T-cell (primary cell): Measurements from ENCODE around the gene KCNS1. TPM values are rescaled to one million over a fixed set of nuclear protein-coding genes. Genes with fewer than 3 reads are reported as not detected.

Experiments used
- ATAC-seq, 4 experiments: fragments of 200-7000 bp in 3 of 4; fragments of 150-1000 bp in 1 of 4; cut with Tn5 transposase; replicated peaks in 1 of 4; 1 replicate in 3 of 4; 2 replicates in 1 of 4; pipeline ENCODE4 v1.10.0; 2021; ENCODE audit warnings: moderate library complexity in 3 of 4, mild to moderate bottlenecking in 2 of 4, moderate number of reproducible peaks in 1 of 4
- CTCF ChIA-PET, 2 donors: fragments of 300-600 bp; sonication (Branson Sonifier 250); formaldehyde crosslinking; loops; one replicate each; lab custom pipeline; 2022; ENCODE audit warnings: antibody characterized with exemption in 2 of 2; lab: Charles Lee
- POLR2A ChIA-PET, 2 donors: fragments of 300-600 bp; sonication (Branson Sonifier 250); formaldehyde crosslinking; loops; one replicate each; lab custom pipeline; 2022; ENCODE audit warnings: antibody characterized with exemption in 2 of 2; lab: Charles Lee
- DNase-seq, 35 experiments: peaks; one replicate each; pipeline versions ENCODE4 v3.0.0 to v3.0.0-alpha.2; 2013 to 2023
- H3K27ac ChIP-seq: one replicate; pipeline ENCODE4 v1.5.1; 2013; ENCODE audit warnings: low read length
- H3K27me3 ChIP-seq, 2 experiments: replicated peaks in 1 of 2; 1 replicate in 1 of 2; 2 replicates in 1 of 2; pipeline versions ENCODE4 v1.6.1 to v1.7.0; 2013; ENCODE audit warnings: low read length in 1 of 2, mixed read lengths in 1 of 2; ENCODE audit not compliant: control insufficient read depth in 2 of 2, insufficient read depth in 2 of 2; ENCODE audit errors: extremely low read depth in 1 of 2
- H3K36me3 ChIP-seq, 2 donors: 1 replicate in 1 of 2; 2 replicates in 1 of 2; pipeline versions ENCODE4 v1.6.1 to v1.7.0; 2013; ENCODE audit warnings: low read length in 1 of 2; ENCODE audit not compliant: control insufficient read depth in 2 of 2, insufficient read depth in 1 of 2; ENCODE audit errors: extremely low read depth in 1 of 2
- H3K4me1 ChIP-seq, 2 experiments: 1 replicate in 1 of 2; 2 replicates in 1 of 2; pipeline versions ENCODE4 v1.6.1 to v1.7.0; 2013; ENCODE audit warnings: low read length in 2 of 2, mixed read lengths in 1 of 2; ENCODE audit not compliant: insufficient read depth in 2 of 2, control insufficient read depth in 1 of 2; ENCODE audit errors: extremely low read depth in 1 of 2
- H3K4me3 ChIP-seq, 2 donors: 1 replicate in 1 of 2; 2 replicates in 1 of 2; pipeline versions ENCODE4 v1.5.1 to v1.7.0; 2013; ENCODE audit warnings: mild to moderate bottlenecking in 2 of 2, low read length in 1 of 2, moderate library complexity in 1 of 2; ENCODE audit not compliant: control insufficient read depth in 1 of 2; ENCODE audit errors: extremely low read depth in 1 of 2
- H3K9me3 ChIP-seq: 2 replicates; pipeline ENCODE4 v1.7.0; 2013
- H3K27ac Mint-ChIP-seq, 2 donors: one replicate each; pipeline ENCODE4 v1.8.0; 2020 to 2021; ENCODE audit warnings: mild to moderate bottlenecking in 2 of 2, mixed read lengths in 2 of 2
- H3K27me3 Mint-ChIP-seq, 2 donors: one replicate each; pipeline ENCODE4 v1.8.0; 2021 to 2022; ENCODE audit warnings: mixed read lengths in 2 of 2
- H3K36me3 Mint-ChIP-seq: one replicate; pipeline ENCODE4 v1.8.0; 2021; ENCODE audit warnings: mixed read lengths
- H3K4me1 Mint-ChIP-seq, 3 donors: one replicate each; pipeline ENCODE4 v1.8.0; 2020 to 2022; ENCODE audit warnings: mixed read lengths in 3 of 3, mild to moderate bottlenecking in 1 of 3
- H3K4me3 Mint-ChIP-seq, 3 donors: one replicate each; pipeline ENCODE4 v1.8.0; 2020 to 2022; ENCODE audit warnings: mild to moderate bottlenecking in 3 of 3, mixed read lengths in 3 of 3, moderate library complexity in 3 of 3
- H3K9me3 Mint-ChIP-seq, 3 donors: one replicate each; pipeline ENCODE4 v1.8.0; 2020 to 2022; ENCODE audit warnings: mixed read lengths in 3 of 3
- WGBS: methylation state at CpG from one replicate; pipeline ENCODE4 v1.1.5; 2013; ENCODE audit warnings: missing lambda C conversion rate; ENCODE audit not compliant: insufficient coverage; 5-methylcytosine and 5-hydroxymethylcytosine counted together
- total RNA-seq, 35 experiments: library from RNA in 6 of 35; stranded (reverse) in 6 of 35; fragments of 120-200 nt in 1 of 35; gene quantifications; one replicate each; pipeline versions ENCODE4 v1.2.1 to v1.2.4 and lab custom pipeline; 2013 to 2026

The KCNS1 gene
- total RNA-seq, 5 donors from 2014 or later (not counting 1 experiment from before 2014, with no cell fraction given), result 0.09 TPM; not detected in 4

DNA sequence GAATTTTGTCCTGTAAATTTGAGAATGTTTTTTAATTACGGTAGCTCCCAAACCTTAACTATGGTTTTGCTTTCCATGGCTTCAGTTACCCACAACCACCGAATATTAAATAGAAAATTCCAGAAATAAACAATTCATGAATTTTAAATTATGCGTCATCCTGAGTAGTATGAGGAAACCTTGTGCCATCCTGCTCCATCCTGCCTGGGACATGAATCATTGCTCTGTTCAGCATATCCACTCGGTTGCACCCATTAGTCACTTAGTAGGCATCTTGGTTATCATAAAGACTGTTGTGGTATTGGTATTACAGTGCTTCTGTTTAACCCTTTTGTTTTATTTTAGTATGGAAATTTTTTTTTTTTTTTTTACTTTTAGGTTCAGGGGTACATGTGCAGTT, 39.7 kb downstream of the KCNS1 start:
- DNase-seq, result no peak
- H3K36me3 Mint-ChIP-seq, result peaks cover 45% of the 10 kb centered on the region
- Histone ChIP-seq H3K4me1 (peaks cover 4% of the 10 kb centered on the region in 2 experiments), H3K27me3 (no peaks in the 10 kb centered on the region), H3K36me3 (peaks cover 0 to 58% of the 10 kb centered on the region in 2 donors), H3K9me3 (no peaks in the 10 kb centered on the region), H3K27ac (no peak overlapping the region), H3K4me3 (no peak overlapping the region)
- H3K27ac Mint-ChIP-seq, result peak overlapping the region; percentile 32 to 48
- H3K9me3 Mint-ChIP-seq, result no peaks in the 10 kb centered on the region
- no peak overlapping the region for H3K4me3 Mint-ChIP-seq
- peaks cover 78 to 81% (median 81%) of the 10 kb centered on the region in 3 donors for H3K4me1 Mint-ChIP-seq
- POLR2A ChIA-PET, result no interaction called here
- CTCF ChIA-PET, result interaction anchor here in 1 of 2 donors (2.3 kb wide), 2 partner anchors 11 to 17 kb away, joined by 8 to 9 read pairs; no protein-coding TSS in a partner anchor
- H3K27me3 Mint-ChIP-seq, result no peaks in the 10 kb centered on the region
- WGBS, result 56% methylated on average over 1 of the region's 4 CpGs
- ATAC-seq, result no peak

GRCh38 chr20:45060294-45060693, 40.6 kb downstream of the KCNS1 start:
- CTCF ChIA-PET, result interaction anchor here in 1 of 2 donors (0.6 to 2.3 kb wide), 4 partner anchors 10 to 35 kb away, joined by 3 to 9 read pairs (median 6); no protein-coding TSS in a partner anchor
- peak overlapping the region in 1 of 2 donors; percentile 46 for H3K27ac Mint-ChIP-seq
- H3K4me3 Mint-ChIP-seq, result no peak overlapping the region
- DNase-seq (no peak), ATAC-seq (no peak)
- H3K9me3 ChIP-seq, result no peaks in the 10 kb centered on the region
- H3K4me1 Mint-ChIP-seq, result peaks cover 82 to 85% (median 84%) of the 10 kb centered on the region in 3 donors
- peaks cover 4% of the 10 kb centered on the region in 2 experiments for H3K4me1 ChIP-seq
- peaks cover 0 to 63% of the 10 kb centered on the region in 2 donors for H3K36me3 ChIP-seq
- no peaks in the 10 kb centered on the region for H3K27me3 ChIP-seq
- POLR2A ChIA-PET, result no interaction called here
- H3K4me3 ChIP-seq, result no peak overlapping the region
- H3K27me3 Mint-ChIP-seq, result no peaks in the 10 kb centered on the region
- no peak overlapping the region for H3K27ac ChIP-seq
- H3K9me3 Mint-ChIP-seq, result no peaks in the 10 kb centered on the region
- peaks cover 45% of the 10 kb centered on the region for H3K36me3 Mint-ChIP-seq
- WGBS, result 100% methylated on average over 1 of the region's 4 CpGs

GRCh38 chr20:45059022-45059728, 41.8 kb downstream of the KCNS1 start:
- 33% methylated on average over 1 of the region's 6 CpGs for WGBS
- ChIA-PET CTCF (interaction anchor here in 1 of 2 donors (2.3 kb wide), 1 partner anchor 9 kb away, joined by 9 read pairs; no protein-coding TSS in a partner anchor), POLR2A (interaction anchor here in 1 of 2 donors (0.5 kb wide), 1 partner anchor 18 kb away, joined by 3 read pairs; no protein-coding TSS in a partner anchor)
- no peak overlapping the region for H3K4me3 Mint-ChIP-seq
- Histone ChIP-seq H3K9me3 (no peaks in the 10 kb centered on the region), H3K36me3 (peaks cover 0 to 68% of the 10 kb centered on the region in 2 donors), H3K4me3 (no peak overlapping the region), H3K27ac (no peak overlapping the region), H3K4me1 (peaks cover 3 to 6% of the 10 kb centered on the region in 2 experiments), H3K27me3 (no peaks in the 10 kb centered on the region)
- no peaks in the 10 kb centered on the region for H3K27me3 Mint-ChIP-seq
- ATAC-seq (no peak), DNase-seq (no peak)
- no peaks in the 10 kb centered on the region for H3K9me3 Mint-ChIP-seq
- peaks cover 77 to 82% (median 82%) of the 10 kb centered on the region in 3 donors for H3K4me1 Mint-ChIP-seq
- peaks cover 43% of the 10 kb centered on the region for H3K36me3 Mint-ChIP-seq
- peak overlapping the region; percentile 25 to 48 for H3K27ac Mint-ChIP-seq

GRCh38 chr20:45058168-45058850, 42.6 kb downstream of the KCNS1 start:
- CTCF ChIA-PET, result interaction anchor here in 1 of 2 donors (1.7 kb wide), 1 partner anchor 15 kb away, joined by 7 read pairs; no protein-coding TSS in a partner anchor
- Mint-ChIP-seq H3K9me3 (no peaks in the 10 kb centered on the region), H3K27me3 (no peaks in the 10 kb centered on the region), H3K36me3 (peaks cover 47% of the 10 kb centered on the region), H3K4me3 (no peak overlapping the region), H3K27ac (peak overlapping the region; percentile 25 to 63), H3K4me1 (peaks cover 78 to 83% (median 83%) of the 10 kb centered on the region in 3 donors)
- WGBS, result no CpG with 5 or more reads among the region's 4 CpGs
- no peaks in the 10 kb centered on the region for H3K27me3 ChIP-seq
- H3K4me3 ChIP-seq, result no peak overlapping the region
- no peaks in the 10 kb centered on the region for H3K9me3 ChIP-seq
- DNase-seq (no peak), ATAC-seq (no peak)
- H3K4me1 ChIP-seq, result peaks cover 3 to 13% of the 10 kb centered on the region in 2 experiments
- peaks cover 0 to 77% of the 10 kb centered on the region in 2 donors for H3K36me3 ChIP-seq
- H3K27ac ChIP-seq, result peak overlapping the region; percentile 3
- POLR2A ChIA-PET, result interaction anchor here in 1 of 2 donors (0.5 to 0.6 kb wide), 2 partner anchors 17 to 431 kb away, joined by 3 to 6 read pairs; no protein-coding TSS in a partner anchor

DNA sequence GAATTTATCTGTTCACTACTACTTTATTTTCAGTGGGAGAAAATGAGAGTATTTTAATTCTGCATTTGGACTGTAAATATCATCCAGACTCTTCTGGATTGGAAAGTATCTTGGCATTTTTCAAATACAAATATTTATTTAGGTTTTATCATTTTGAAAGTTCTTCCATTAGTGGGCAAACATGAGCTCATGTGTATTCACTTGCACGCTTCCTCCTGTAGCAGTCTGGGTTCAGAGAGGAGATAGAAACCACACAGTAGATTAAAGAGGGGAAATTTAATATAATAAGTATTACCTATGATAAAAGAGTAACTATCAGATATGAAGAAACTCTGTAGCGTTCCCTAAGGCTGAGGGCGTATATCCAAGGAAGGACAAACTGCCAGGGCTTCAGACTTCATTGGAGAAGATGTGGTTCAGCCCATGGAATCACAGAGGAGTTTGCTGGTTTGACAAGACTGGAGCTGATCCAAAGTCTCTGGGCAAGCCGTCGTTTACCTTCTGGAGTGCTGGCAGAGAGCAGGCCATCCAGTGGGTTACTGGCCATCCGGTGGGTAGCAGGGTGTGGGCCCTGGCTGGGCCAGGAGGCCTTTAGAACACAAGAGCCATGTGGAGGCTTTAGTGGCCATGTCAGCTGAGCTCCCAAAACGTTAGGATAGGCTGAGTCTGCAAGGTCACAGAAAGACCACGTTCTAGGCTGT, 44.3 kb downstream of the KCNS1 start:
- no peak for DNase-seq
- Mint-ChIP-seq H3K4me3 (no peak overlapping the region), H3K4me1 (peaks cover 85 to 90% (median 88%) of the 10 kb centered on the region in 3 donors), H3K36me3 (peaks cover 47% of the 10 kb centered on the region), H3K9me3 (no peaks in the 10 kb centered on the region), H3K27me3 (no peaks in the 10 kb centered on the region), H3K27ac (peak overlapping the region; percentile 65 to 71)
- Histone ChIP-seq H3K27ac (no peak overlapping the region), H3K36me3 (peaks cover 0 to 77% of the 10 kb centered on the region in 2 donors), H3K4me3 (no peak overlapping the region), H3K4me1 (peaks cover 17 to 25% of the 10 kb centered on the region in 2 experiments), H3K9me3 (no peaks in the 10 kb centered on the region), H3K27me3 (no peaks in the 10 kb centered on the region)
- WGBS, result 88% methylated on average over 5 of the region's 8 CpGs
- CTCF ChIA-PET, result interaction anchor here in 1 of 2 donors (3.2 kb wide), 1 partner anchor 13 kb away, joined by 22 read pairs; no protein-coding TSS in a partner anchor
- POLR2A ChIA-PET, result interaction anchor here in 1 of 2 donors (1.8 kb wide), 1 partner anchor 11 kb away, joined by 3 read pairs; no protein-coding TSS in a partner anchor
- ATAC-seq, result no peak
